Measurements from ENCODE around the gene PRSS1. TPM values are rescaled to one million over a fixed set of nuclear protein-coding genes. Genes with fewer than 3 reads are reported as not detected.

The PRSS1 gene
- total and polyA plus RNA-seq, 2 of the 8 experiments (the other 6 are each of a cell fraction or from before 2014, with no cell fraction given) = 0.09 TPM; not detected in 1

DNA sequence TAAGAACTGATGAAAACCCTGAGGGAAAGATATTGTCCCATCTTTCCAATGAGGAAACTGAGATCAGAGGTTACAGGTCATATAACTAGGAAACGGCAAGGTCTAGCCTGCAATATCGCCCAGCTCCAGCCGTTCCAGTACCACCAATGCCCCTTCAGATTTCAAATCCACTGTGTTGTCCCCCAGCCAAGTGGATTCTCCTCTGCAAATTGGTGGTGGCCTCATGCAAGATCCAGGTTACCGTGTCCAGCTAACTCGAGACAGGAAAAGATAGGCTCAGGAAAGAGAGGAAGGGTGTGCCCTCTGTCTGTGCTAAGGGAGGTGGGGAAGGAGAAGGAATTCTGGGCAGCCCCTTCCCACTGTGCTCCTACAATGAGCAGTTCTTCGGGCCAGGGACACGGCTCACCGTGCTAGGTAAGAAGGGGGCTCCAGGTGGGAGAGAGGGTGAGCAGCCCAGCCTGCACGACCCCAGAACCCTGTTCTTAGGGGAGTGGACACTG is 46.8 kb downstream of the PRSS1 start:
- Histone ChIP-seq H3K79me2 (ENCODE audit: control insufficient read depth in 1 of 2, insufficient read depth in 2 of 2, low read length in 2 of 2) (peaks cover 0 to 6% of the 10 kb centered on the region in 2 experiments; a peak in 1 of 4 replicates), H2BK15ac (ENCODE audit: low read length) (no peak overlapping the region), H4K8ac (ENCODE audit: extremely low read depth, insufficient read depth, low read length) (peak overlapping the region; percentile 28; the same call in 1 of the 2 replicates), H2BK20ac (ENCODE audit: low read length) (peak overlapping the region; percentile 98; the same call in 1 of the 2 replicates), H3K23ac (ENCODE audit: insufficient read length) (no peak overlapping the region), H4K5ac (ENCODE audit: insufficient read length, low read depth, low read length) (no peak overlapping the region), H3K4me3 (ENCODE audit: extremely low read depth in 1 of 4, insufficient read depth in 2 of 4, low read depth in 3 of 4, low read length in 4 of 4) (peak overlapping the region; percentile 51 to 80 (median 69)), H2BK120ac (replicated peaks; ENCODE audit: low read depth, low read length) (peak overlapping the region; percentile 87), H3K4me1 (replicated peaks in 1 of 4; ENCODE audit: control insufficient read depth in 3 of 4, insufficient read depth in 4 of 4, low read length in 3 of 4) (peaks cover 14 to 30% (median 17%) of the 10 kb centered on the region in 4 experiments), H3K79me1 (ENCODE audit: low read depth, low read length) (no peaks in the 10 kb centered on the region), H4K20me1 (replicated peaks in 1 of 2; ENCODE audit: control insufficient read depth in 1 of 2, insufficient read depth in 2 of 2, low read length in 2 of 2) (peaks cover 0 to 3% of the 10 kb centered on the region in 2 experiments), H3K56ac (replicated peaks; ENCODE audit: insufficient read length, low read depth, low read length) (no peak overlapping the region), H3K4me2 (ENCODE audit: insufficient read depth in 1 of 2, low read depth in 2 of 2, low read length in 2 of 2) (peak overlapping the region; percentile 72 to 99), H3K9me3 (ENCODE audit: insufficient read depth in 2 of 2, low read depth in 1 of 2, low read length in 1 of 2) (no peaks in the 10 kb centered on the region), H2AFZ (ENCODE audit: low read length) (peak overlapping the region; percentile 25; the same call in 1 of the 2 replicates), H3K18ac (ENCODE audit: extremely low read depth, low read length) (peak overlapping the region; percentile 91), H3K36me3 (ENCODE audit: control insufficient read depth in 2 of 4, insufficient read depth in 4 of 4, low read length in 3 of 4) (no peaks in the 10 kb centered on the region), H2AK5ac (ENCODE audit: low read depth, low read length) (peak overlapping the region; percentile 66; the same call in 1 of the 2 replicates), H3K4ac (replicated peaks; ENCODE audit: insufficient read length, low read depth, low read length) (no peak overlapping the region), H2BK5ac (ENCODE audit: low read depth, low read length) (peak overlapping the region; percentile 87; the same call in 1 of the 2 replicates), H3K14ac (ENCODE audit: insufficient read length) (no peak overlapping the region), H2BK12ac (ENCODE audit: low read depth, low read length) (peak overlapping the region; percentile 89), H3K23me2 (ENCODE audit: low read depth, low read length) (peaks cover 17% of the 10 kb centered on the region), H3K27me3 (replicated peaks in 1 of 4; ENCODE audit: control insufficient read depth in 3 of 4, extremely low read depth in 1 of 4, insufficient read depth in 3 of 4, low read length in 3 of 4) (peaks cover 1 to 36% (median 26%) of the 10 kb centered on the region in 4 experiments; a peak in 6 of 7 replicates), H3K27ac (ENCODE audit: low read depth, low read length) (no peak overlapping the region), H3K9ac (replicated peaks in 1 of 4; ENCODE audit: extremely low read depth in 1 of 4, low read depth in 3 of 4, low read length in 3 of 4) (peak overlapping the region in 2 of 4 experiments; percentile 60 to 69; a peak in 4 of 7 replicates), H4K91ac (replicated peaks; ENCODE audit: insufficient read length, low read length) (peak overlapping the region; percentile 79)
- 16% methylated on average over 8 of the region's 9 CpGs; no CpG with 5 or more reads in 1 of the 2 experiments for WGBS, 2 experiments (ENCODE audit: extremely low coverage in 1 of 2, insufficient coverage in 1 of 2, insufficient read length in 1 of 2, insufficient replicate concordance in 2 of 2, low coverage in 1 of 2, low lambda C conversion rate in 2 of 2, missing lambda C conversion rate in 1 of 2)
- CTCF ChIA-PET (ENCODE audit: partially characterized antibody) = interaction anchor here (1.0 to 24.1 kb wide), 12 partner anchors 10 to 274 kb away, joined by 3 to 430 read pairs (median 8); partner anchors contain the start of gene EPHB6
- DNase-seq (ENCODE audit: low read depth in 1 of 2, low spot score in 2 of 2) = no peak
- FAIRE-seq = no peak
- TF ChIP-seq POLR2AphosphoS5 (IDR thresholded peaks at IDR 0.05; ENCODE audit: low read depth, low read length) (0 out of 2 replicates have a peak, but pooled peaks have one; percentile 13), RBBP5 (IDR thresholded peaks at IDR 0.05; ENCODE audit: borderline replicate concordance, low read depth, low read length) (no peak)
- POLR2A ChIA-PET (ENCODE audit: partially characterized antibody) = interaction anchor here (0.8 to 5.8 kb wide), 4 partner anchors 11 to 170 kb away, joined by 3 to 36 read pairs (median 10); no protein-coding TSS in a partner anchor

All from H1 (cell line).